ENCODE data around the gene OR51L1.
"Not testable (repeated sequence)": the region's sequence is repeated elsewhere in the genome, so short reads cannot be mapped to it uniquely, and the experiment has no call there.

OR51L1 gene, protein sequence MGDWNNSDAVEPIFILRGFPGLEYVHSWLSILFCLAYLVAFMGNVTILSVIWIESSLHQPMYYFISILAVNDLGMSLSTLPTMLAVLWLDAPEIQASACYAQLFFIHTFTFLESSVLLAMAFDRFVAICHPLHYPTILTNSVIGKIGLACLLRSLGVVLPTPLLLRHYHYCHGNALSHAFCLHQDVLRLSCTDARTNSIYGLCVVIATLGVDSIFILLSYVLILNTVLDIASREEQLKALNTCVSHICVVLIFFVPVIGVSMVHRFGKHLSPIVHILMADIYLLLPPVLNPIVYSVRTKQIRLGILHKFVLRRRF

DNA sequence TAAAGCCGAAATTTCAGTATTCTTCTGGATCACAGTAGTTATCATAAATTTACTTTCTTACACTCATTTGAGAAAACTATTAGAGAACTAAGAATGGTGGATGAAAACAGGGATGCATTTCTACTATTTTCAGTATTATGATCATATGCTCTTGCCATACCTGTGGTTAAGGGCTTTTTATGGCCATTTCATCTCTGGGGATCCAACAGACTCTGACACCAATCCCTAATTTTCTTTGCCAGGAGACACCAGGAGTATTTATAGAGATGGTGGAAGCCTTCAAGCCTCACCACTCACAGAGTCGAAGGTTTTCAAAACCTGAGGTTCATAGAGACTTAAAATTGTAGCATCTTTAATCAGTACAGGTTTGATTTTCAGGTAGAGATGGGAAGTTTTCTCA is at the start of gene OR51L1:
TSS of gene OR51L1 (plus strand) at position 301 of the 400 bp plus-strand sequence. CDS start 4,132 bp downstream, outside the sequence.
- no peak for DNase-seq (ENCODE audit: low read depth in 2 of 2)

DNA sequence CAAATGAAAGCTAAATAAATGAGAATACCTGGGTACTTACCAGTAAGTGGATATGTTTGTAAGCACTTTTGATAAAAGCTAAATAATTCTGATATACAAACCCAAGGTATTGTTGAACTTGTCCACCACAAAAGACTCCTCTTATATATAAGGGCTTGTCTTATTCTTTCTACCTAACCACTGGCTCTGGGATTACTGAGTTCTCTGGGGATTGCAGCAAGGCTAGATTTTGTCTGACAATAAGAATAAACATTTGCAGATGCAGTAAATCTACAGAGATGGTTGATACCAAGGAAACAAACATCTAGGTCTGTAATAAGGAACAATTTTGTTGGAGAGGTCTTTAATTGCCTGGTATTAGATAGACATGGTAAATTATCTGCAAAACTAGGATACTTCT is 47.1 kb upstream of the OR51L1 start, which contains the start of gene OR51A4:
TSS of gene OR51A4 (minus strand) at position 101 of the 400 bp plus-strand sequence. CDS start 505 bp downstream, outside the sequence.
- DNase-seq (ENCODE audit: low read depth in 2 of 2), result no peak

DNA sequence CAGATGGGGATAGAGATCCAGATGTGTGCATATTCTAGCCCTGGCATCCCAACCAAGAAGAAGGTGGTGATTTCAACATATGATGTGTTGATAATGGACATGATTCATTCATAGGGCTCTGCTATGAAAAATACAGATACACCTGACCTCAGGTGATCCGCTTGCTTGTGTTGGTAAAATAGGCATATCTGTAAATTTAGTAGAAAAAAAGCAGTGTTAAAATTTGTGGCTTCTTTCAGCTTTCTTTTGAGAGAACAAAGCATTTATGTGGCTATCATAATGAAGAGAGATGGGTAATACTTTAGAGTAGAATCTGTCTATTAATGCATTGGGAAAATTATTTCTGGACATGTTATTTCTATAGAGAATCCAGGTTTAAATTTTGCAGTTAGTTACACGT is 39.0 kb upstream of the OR51L1 start, which contains the start of gene OR51A2:
TSS of gene OR51A2 (minus strand) at position 101 of the 400 bp plus-strand sequence. CDS start at position 101, 0 bp downstream.
- DNase-seq (ENCODE audit: low read depth in 2 of 2), result not testable (repeated sequence)

DNA sequence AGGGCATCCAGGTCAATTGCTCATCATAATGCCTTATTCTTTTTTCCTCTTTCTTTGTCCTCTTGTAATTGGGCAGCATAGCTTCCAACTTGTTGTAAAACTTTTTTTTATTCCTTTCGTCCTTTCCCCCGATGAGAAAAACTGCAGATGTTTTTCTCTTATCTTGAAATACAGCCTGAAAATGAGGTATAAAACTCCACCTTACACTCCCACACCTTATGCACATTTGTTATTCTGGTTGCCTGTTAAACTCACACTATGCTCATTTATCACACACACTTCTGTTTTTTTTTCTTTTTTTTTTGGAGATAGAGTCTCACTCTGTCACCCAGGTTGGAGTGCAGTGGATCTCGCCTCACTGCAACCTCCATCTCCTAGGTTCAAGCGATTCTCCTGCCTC is 37.3 kb upstream of the OR51L1 start:
- no peak for DNase-seq (ENCODE audit: low read depth in 2 of 2)

DNA sequence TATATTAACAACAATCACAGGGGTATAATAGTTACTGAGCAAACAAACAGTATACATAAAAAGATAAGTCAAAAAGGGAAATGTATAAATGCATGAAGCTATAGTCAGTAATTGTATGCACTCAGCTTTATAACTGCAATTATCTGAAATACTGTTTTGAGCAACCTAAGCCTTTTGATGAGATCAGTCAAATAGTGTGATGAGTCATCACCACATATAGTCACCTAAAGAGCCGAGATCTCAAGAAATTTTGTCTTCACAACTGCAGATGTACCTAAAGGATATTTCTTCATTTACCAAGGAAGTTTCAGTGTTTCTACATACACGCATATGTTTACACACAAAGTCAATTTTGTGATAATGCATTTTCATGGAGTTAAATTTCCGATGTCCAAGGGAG is 33.8 kb upstream of the OR51L1 start:
- no peak for DNase-seq (ENCODE audit: low read depth in 2 of 2)

DNA sequence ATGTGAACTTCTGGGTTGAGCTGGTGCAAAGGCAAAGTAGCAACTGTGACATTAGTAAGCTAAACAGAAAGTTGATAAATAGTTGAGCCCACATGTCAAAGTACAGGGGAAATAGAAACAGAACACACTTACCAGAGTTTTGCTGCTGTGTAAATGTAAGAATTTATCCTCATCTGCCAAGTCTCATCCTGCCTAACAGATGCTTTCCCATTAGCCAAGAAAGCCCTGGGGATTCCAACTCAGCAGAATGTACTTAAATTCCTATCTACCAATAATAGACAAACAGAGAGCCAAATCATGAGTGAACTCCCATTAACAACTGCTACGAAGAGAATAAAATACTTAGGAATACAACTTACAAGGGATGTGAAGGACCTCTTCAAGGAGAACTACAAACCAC is 31.8 kb upstream of the OR51L1 start:
- no peak for DNase-seq (ENCODE audit: low read depth in 2 of 2)

DNA sequence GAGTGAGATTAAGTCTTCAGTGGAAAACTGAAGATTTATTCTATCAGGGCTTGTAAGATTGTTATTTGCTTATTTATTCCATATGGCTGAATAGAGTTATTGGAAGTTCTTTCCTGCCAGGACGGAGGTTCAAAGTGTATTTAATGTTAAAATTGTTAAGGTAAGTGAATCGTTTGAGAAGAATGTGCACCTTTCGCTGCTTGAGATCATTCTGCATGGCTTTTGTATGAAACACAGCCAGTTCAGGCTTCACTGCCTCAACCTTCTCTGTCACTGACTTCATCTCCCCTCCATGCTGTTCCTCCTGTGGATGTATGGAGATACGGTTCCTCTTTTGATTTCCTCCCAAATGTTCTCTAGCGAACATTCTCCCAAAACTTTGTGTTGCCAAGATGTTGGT is 19.2 kb upstream of the OR51L1 start:
- DNase-seq (ENCODE audit: low read depth in 2 of 2), result no peak

DNA sequence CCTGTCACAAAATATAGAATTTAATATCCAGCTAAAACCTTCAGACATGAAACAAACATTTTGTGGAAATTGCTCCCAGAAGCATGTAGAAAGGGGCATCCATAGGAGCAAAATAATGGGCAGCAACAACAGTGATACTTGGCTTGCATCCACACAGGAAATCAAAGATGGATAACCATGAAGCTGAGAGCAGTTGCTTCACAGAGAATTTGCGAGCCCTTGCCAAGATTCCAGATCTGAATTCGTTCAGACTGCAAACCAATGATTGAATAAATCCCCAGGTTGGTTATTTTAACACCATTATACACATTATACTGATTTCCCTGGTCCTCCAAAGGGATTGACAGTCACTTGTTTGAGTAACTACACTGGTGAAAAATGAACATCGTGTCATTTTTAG is 15.6 kb upstream of the OR51L1 start:
- DNase-seq (ENCODE audit: low read depth in 2 of 2), result no peak

DNA sequence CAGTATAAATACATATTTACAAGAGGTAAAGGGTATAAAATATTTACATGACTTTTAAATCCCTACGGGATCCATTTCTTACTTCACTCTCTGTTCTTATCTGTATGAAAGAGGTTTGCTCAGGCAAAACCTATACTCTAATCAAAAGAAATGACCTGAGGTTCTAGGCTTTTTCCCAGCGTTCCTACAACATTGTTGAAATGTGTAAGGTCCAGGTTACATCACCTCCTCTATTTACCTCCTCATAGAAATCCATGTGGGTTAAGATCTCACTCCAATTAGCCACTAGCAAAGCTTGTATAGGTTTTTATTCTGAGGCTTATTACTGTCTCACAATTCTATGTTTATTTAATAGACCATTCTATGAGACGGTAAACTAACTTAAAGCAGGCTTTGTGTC is 12.0 kb upstream of the OR51L1 start:
- no peak for DNase-seq (ENCODE audit: low read depth in 2 of 2)

DNA sequence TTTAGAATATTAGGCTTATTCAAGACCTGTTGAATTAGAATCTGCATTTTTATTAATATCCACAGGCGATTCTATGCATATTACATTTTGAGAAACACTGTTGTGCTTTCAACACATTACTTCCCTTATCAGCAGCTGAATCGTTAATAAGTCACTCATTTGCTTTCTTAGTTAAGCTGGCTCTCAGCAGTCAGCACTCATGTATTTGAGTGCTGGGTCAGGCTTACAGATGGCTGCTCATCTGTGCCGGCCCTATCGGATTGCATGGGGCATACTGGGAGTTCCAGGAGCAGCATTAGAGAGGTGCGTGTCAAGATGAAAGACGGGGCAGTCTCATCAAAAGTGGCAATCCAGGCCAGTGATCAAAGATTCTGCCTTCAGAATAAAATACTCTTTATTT is 10.8 kb upstream of the OR51L1 start:
- DNase-seq (ENCODE audit: low read depth in 2 of 2), result no peak

DNA sequence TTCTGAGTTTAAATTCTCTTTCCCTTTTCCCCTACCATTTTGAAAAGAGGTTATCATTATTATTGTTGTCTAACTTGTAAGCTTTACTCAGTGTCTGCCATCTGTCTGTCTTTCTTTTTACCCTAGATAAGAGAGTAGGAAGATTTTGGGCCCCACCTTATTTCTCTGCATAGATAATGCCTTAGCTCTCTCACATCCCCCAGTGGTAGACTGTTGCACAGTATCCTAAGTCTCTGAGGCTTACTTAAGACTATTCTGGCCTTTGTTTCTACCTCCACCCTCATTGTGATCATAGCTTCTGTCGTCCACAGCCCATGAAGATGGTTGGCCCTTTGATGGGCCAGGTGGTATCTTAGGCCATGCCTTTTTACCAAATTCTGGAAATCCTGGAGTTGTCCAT is 3.6 kb upstream of the OR51L1 start:
- DNase-seq (ENCODE audit: low read depth in 2 of 2), result no peak

DNA sequence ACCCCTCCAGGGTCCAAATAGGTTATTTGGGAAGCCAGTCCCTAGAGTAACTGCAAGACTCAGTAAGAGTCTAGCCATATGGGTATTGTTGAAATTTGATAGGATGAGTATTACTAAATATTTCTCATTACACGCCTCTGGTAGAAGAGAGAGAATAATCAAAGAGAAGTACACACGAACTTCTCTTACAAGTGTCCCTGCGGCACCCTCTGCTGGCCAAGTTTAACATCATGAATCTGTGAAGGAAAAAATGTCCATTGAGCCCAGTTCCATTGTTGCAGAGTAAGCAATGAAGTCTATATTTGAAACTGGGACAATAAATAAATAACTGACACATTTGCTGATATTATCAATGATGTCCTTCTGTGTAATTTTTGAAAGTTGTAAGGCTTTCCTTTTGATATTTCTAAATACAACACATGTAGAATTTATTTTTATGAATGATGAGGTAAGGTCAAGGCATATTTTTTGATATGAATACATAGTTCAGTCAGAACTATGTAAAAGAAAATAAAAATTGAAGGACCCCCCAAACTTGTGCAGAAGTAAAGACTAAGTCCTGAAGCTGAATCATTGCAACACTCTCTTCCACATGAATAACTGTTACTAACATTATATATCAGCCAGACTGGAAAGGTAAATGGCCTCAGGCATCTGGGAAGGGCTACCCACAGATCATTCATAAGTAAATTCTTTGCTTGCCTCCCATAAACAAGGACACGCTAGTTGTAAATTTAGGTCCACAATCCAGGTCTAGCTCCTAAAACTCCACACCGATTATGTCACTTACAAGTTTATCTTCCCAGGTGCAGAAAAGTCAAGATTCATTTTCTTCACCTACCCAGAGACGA is 10.0 kb downstream of the OR51L1 start:
- no peak for DNase-seq (ENCODE audit: low read depth in 2 of 2)

DNA sequence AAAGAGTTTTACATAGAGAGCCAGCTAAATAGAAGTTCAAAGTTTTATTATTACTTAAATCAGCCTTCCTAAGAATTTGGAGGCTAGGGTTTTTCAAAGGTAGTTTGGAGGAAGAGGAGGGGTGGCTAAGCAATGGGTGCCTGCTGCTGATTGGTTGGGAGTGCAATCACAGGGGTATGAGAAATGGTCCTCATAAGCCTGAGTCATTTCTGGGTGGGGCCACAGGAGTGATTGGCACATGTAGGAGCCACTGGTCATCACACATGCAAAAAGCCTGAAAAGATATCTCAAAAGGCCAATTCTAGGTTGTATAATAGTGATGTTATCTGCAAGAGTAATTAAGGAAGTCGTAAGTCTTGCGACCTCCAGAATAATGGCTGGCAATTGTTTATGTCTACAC is 12.9 kb downstream of the OR51L1 start:
- DNase-seq (ENCODE audit: low read depth in 2 of 2), result no peak

DNA sequence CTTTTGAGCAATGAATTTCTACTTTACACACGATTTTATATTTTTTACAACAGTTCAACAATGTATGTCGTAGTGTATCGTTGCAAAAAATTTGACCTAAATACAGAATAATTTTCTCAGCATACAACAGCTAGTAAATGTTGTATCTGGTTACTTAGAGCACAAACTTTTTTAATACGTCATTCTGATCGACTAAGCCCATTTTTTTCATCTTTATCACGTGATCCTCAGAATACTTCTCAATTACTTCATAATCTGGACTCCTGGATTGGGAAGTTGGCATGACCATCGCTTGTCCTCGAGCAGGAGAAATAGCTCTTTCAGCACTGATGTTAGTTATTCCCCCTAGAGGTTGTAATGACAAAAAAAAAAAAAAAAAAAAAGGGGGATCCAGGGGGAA is 16.6 kb downstream of the OR51L1 start:
- no peak for DNase-seq (ENCODE audit: low read depth in 2 of 2)

DNA sequence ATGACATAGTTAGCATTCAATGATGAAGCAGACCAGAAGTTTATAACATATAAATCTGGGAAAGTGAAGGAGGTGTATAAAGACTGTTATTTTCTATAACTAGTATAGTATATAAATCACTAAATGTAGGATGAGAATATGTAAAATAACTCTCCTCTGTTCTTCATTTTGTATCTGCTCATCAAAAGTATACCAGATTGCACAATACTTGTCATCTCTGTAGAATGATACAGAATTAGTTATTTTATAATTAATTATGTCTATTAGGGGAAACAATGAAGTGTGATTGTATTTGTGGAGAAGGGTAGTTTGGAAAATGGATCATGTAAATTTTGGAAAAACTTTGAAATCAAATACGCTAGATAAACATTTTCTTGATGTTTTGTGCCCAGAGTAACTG is 18.4 kb downstream of the OR51L1 start:
- DNase-seq (ENCODE audit: low read depth in 2 of 2), result no peak

DNA sequence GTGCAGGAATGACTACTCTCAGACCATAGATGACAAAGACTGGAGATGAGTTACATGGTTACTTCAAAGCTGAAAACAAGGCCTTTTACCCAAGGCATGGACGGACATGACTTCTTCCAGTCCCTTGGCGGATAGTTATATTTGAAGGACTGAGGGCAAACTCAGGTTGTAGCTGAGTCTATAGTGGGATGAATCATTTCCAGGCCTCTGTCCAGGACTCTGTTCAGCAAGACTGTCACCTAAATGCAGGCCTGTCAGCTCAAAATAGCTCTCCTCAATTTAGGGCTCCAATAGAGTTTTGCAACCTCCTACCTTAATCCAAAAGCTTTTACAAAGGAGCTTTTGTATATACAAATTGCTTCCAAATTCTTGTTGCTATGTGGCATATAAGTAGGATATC is 27.3 kb downstream of the OR51L1 start:
- DNase-seq (ENCODE audit: low read depth in 2 of 2), result no peak

DNA sequence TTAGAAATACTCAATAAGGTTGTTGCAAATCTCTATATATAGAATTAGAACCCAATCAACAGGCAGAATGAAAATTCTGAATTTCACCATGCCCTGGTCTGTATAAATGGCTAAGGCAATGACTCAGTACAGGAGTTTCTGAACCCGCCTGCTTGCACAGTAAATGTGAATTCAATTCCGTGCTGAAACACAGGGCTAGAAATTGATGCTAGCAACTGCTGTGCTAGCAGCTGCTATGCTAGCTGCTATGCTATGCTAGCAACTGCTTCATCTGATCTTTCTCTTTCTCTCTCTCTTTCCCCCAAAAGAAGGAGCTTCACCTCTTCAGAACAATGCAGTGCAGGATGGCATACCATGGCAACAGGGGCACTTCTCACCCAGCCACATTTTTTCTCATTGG is 42.0 kb downstream of the OR51L1 start:
- DNase-seq (ENCODE audit: low read depth in 2 of 2), result no peak

DNA sequence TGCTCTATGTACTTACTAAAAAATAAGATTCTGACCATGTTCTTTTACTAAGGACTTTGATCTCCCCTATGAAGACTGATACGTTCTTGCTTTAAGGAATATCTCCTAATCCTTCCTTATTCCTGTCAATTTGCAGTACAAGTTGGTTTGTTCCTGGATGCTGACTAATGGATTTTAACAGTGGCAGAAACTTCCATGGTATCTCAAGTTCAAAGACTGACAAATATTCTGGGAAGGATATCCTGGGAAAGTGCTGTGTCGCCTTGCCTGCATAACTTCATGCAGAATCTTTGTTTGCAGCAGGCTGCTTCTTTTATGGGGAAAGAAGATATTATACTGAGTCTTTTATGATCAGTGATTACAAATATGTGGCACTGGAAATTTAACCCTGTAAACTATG is 43.3 kb downstream of the OR51L1 start:
- no peak for DNase-seq (ENCODE audit: low read depth in 2 of 2)

DNA sequence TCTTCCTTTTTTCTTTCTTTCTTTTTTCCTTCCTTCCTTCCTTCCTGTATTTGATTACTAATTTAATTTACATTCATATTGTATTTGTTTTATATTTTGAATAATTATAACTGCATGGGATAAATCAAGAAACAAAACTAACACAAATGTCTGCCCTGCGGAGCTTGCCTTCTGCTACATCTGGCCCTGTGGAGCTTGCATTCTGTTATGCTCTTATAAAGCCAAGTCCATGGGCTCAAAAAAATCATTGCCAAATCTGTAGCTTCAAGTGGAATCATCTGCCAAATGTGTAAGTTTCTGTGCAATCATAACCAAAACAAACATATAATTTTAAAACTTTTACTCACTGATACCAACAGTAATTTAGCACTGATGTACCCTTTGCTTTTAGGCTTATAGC is 43.7 kb downstream of the OR51L1 start:
- DNase-seq (ENCODE audit: low read depth in 2 of 2), result no peak

DNA sequence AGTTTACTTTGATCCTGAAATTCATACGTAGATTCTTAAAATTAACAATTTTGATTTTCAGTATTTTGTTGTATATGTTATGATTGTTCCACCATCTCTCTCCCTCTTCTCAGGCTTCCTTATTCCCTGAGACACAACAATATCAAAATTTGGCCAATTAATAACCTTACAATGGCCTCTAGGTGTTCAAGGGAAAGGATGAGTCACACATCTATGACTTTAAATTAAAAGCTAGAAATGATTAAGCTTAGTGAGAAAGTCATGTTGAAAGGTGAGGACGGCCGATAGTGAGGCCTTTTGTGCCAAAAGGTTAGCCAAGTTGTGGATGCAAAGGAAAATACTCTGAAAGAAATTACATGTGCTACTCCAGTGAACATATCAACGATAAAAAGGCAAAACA is 46.2 kb downstream of the OR51L1 start:
- no peak for DNase-seq (ENCODE audit: low read depth in 2 of 2)

DNA sequence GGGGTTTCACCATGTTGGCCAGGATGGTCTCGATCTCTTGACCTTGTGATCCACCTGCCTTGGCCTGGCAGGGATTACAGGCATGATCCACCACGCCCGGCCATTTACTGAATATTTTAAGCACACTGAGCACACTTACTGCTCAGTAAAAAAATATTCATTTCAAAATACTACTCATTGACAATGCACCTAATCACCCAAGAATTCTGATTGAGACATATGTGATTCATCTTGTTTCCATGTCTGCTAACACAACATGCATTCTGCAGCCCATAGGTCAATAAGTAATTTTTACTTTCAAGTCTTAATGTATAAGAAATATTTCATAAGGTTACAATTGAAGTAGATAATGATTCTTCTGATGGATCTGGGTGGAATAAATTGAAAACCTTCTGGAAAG is 47.4 kb downstream of the OR51L1 start:
- DNase-seq (ENCODE audit: low read depth in 2 of 2), result no peak

DNA sequence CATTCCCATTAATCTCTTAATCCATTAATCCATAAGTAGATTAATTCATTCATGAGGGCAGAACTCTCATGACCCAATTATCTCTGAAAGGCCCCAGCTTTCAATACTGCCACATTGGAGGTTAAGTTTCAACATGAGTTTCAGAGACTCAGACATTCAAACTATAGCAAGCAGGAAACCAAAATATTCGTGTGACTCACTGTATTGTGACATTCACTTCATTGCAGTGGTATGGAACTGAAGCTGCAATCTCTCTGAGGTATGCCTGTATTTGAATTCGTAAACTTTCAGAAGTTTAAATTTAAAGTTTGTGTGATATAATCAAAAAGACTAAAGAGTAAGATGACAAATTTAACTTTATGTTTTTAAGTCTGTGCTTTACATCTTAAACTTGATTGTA is 48.7 kb downstream of the OR51L1 start:
- no peak for DNase-seq (ENCODE audit: low read depth in 2 of 2)

DNA sequence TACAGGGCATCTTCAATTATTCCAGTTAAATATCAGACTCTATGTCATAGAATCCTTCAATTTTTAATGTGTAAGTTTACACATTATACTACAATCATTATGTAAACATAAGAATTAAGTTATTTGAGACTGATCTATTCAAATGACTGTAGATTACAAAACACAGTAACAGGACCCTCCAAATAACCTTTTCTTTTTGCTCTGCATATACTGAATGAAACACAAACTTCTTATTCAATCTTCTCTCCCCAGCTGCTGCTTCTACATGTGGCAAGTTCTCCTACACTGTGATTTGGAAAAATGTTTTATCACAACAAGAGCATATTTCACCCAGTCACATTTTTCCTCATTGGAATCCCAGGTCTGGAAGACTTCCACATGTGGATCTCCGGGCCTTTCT is 51.6 kb downstream of the OR51L1 start, which contains the start of gene OR52J3:
TSS of gene OR52J3 (plus strand) at position 301 of the 400 bp plus-strand sequence. CDS start at position 301, 0 bp downstream.
- no peak for DNase-seq (ENCODE audit: low read depth in 2 of 2)
